GM18502 (cell line): ENCODE measurements around the gene ALPP.
"Not testable (repeated sequence)": the region's sequence is repeated elsewhere in the genome, so short reads cannot be mapped to it uniquely, and the experiment has no call there.

Experiments used
- ATAC-seq: cut with Tn5 transposase; IDR thresholded peaks from one replicate; pipeline ENCODE4 v1.9.1; 2021; ENCODE audit warnings: mild to moderate bottlenecking; ENCODE audit not compliant: unreplicated experiment, poor library complexity

ALPP gene

GRCh38 chr2:232419245-232420072 lies 40.9 kb downstream of the ALPP start:
- ATAC-seq, result no peak

DNA sequence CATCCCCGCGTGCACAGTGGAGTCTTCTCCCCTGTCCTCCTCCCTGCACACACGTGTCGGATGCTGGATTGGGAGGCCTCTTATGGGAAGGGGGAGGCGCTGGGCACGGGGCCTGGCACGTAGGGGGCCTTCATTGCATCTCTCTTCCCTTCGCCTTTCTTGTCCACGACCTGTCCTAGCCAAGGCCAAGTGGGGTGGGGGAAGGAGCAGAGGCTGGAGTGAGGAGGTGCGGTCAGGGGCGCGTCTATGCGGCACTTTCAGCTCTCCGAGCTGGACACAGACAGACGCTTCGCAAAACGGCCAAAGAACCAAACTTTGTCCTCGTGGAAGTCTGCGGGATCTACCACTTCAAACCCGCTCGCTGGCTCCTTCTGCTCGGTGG lies 41.5 kb downstream of the ALPP start:
- no peak for ATAC-seq

DNA sequence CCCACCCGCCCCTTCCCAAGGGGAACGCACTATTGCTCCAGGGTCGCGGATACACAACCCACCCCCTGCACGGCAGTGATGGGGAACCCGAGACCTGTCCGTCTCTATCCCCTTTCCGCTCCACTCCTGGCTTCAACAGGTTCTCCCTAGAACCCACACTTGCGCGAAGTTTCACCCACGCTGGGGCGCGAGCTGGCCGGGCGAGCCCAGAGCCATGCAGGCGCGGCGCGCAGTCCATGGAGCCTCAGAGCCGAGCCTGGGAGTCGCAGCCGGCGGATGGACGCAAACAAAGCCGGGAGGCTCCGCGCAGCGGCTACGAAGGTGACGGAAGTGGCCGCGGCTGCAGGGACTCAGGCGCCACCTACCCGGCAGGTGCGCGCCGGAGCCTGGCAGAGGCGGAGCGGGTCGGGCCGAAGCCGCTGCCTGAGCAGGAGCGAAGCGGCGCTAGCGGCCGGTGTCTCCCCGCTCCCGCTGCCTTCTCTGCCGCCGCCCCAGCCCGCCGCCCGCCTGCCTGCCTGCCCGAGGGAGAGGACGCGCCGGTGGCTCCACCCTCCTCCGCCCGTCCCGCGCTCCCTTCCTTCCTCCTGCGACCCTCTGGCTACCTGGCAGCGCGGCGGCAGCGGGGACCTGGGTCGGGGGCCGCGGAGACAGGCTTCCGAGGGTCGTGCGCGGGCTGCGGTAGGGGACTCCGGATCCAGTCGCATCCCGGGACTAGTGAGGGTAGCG lies 42.1 kb downstream of the ALPP start:
- ATAC-seq, result no peak

GRCh38 chr2:232421189-232421785 lies 42.7 kb downstream of the ALPP start:
- no peak for ATAC-seq

- ATAC-seq, result no peak
Observed at GRCh38 chr2:232422051-232422450, 43.5 kb downstream of the ALPP start.

- ATAC-seq, result not testable (repeated sequence)
Observed at GRCh38 chr2:232422996-232423395, 44.4 kb downstream of the ALPP start.

GRCh38 chr2:232423407-232423806 lies 44.9 kb downstream of the ALPP start:
- ATAC-seq, result not testable (repeated sequence)

DNA sequence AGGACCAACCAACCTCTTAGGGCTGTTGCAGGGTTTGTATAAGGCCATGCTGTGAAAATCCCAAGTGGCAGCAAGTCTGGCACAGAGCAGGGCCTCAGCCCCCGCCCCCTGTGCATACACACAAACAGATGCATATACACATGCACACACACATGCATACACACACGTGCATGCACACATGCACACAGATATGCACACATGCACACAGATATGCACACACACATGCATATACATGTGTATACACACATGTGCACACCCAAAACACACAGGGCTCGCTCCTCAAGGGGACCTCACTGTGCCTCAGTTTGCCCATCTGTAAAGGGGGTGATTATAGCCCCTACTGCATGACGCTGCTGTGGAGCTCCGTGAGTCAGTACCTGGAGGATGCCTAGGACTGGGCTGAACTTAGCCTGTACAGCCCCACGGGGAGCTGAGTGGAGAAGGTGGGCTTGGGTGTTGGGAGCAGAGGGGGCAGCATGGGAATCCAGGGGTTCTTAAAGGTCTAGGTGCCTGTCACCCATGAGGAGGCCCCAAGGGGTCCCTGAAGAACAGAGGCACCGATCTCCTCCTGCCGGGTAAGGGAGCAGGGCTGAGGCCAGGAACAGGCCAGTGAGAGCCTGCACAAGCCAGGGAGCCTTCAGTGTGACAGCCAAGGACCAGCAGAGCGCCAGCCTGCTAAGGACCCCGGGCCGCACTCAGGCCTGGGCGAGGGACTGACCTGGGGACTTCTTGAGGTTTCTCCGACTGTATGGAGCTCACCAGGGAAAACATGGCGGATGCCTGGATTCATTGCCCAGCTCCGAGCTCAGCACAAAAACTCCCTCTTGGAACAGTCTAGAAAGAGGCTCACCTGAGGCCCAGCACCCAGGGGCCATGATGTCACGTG lies 53.4 kb downstream of the ALPP start:
- no peak for ATAC-seq
